Stimulated activated CD4-positive, alpha-beta T cell treated with anti-CD3 and anti-CD28 coated beads, Interleukin-1b, Interleukin-23, amount 100 ng/mL, for 1 hour (primary cell): ENCODE results near the gene OR51B6.
"Not testable (repeated sequence)": the region's sequence is repeated elsewhere in the genome, so short reads cannot be mapped to it uniquely, and the experiment has no call there.

Experiments used
- DNase-seq, 2 donors: peaks; one replicate each; pipeline ENCODE4 v3.0.0-alpha.2; 2020; ENCODE audit warnings: low read depth in 2 of 2

The OR51B6 gene

GRCh38 chr11:5366365-5366764, 15.1 kb downstream of the OR51B6 start:
- not testable (repeated sequence) for DNase-seq

- DNase-seq, result no peak
Observed at GRCh38 chr11:5366856-5367255, 15.5 kb downstream of the OR51B6 start.

GRCh38 chr11:5367448-5368074, 16.3 kb downstream of the OR51B6 start:
- no peak for DNase-seq

GRCh38 chr11:5368502-5369043, 17.3 kb downstream of the OR51B6 start:
- no peak for DNase-seq

GRCh38 chr11:5369789-5370188, 18.5 kb downstream of the OR51B6 start:
- DNase-seq, result no peak

GRCh38 chr11:5380740-5381342, 29.5 kb downstream of the OR51B6 start:
- DNase-seq, result no peak

GRCh38 chr11:5383576-5383975, 32.3 kb downstream of the OR51B6 start, which contains the start of gene OR51M1:
TSS of gene OR51M1 (plus strand) at chr11:5383812. CDS start at chr11:5389399, 5,587 bp downstream.
- DNase-seq, result no peak

GRCh38 chr11:5384335-5384734, 33.0 kb downstream of the OR51B6 start:
- DNase-seq, result no peak

- no peak for DNase-seq
Observed at GRCh38 chr11:5390210-5390609, 38.9 kb downstream of the OR51B6 start.

GRCh38 chr11:5394091-5394490, 42.8 kb downstream of the OR51B6 start:
- no peak for DNase-seq

GRCh38 chr11:5398936-5399335, 47.6 kb downstream of the OR51B6 start:
- DNase-seq, result no peak
